Putamen (tissue), 1 donor: Measurements from ENCODE around the gene COPA.
A peak's percentile ranks its signal among the peaks of the same experiment; 100 is the strongest.
"Not testable (repeated sequence)": the region's sequence is repeated elsewhere in the genome, so short reads cannot be mapped to it uniquely, and the experiment has no call there.

Experiments used
- DNase-seq: peaks from one replicate; pipeline ENCODE4 v3.0.0-alpha.2; 2016; ENCODE audit warnings: low spot score

The COPA gene

GRCh38 chr1:160342953-160343869 is at the start of gene COPA, which contains the start of gene NCSTN:
Gene COPA, minus strand, starts transcription at chr1:160343250. Its CDS starts 80 bp downstream, at chr1:160343170.
Gene NCSTN, plus strand, starts transcription at chr1:160343383. Its CDS starts 14 bp downstream, at chr1:160343397.
- peak; percentile 93 for DNase-seq

GRCh38 chr1:160388406-160388805 is 45.4 kb upstream of the COPA start:
- not testable (repeated sequence) for DNase-seq

GRCh38 chr1:160384812-160385211 is 41.8 kb upstream of the COPA start:
- DNase-seq = not testable (repeated sequence)

- DNase-seq = no peak
Measured at GRCh38 chr1:160377585-160378206, 34.6 kb upstream of the COPA start.

- DNase-seq = peak; percentile 72
Measured at GRCh38 chr1:160376525-160377131, 33.6 kb upstream of the COPA start.

- DNase-seq = no peak
Measured at GRCh38 chr1:160375788-160376524, 32.9 kb upstream of the COPA start.

- no peak for DNase-seq
Measured at GRCh38 chr1:160374306-160375110, 31.5 kb upstream of the COPA start.

- no peak for DNase-seq
Measured at GRCh38 chr1:160373696-160374095, 30.6 kb upstream of the COPA start.

GRCh38 chr1:160371756-160372155 is 28.7 kb upstream of the COPA start:
- DNase-seq = no peak

GRCh38 chr1:160371346-160371631 is 28.2 kb upstream of the COPA start:
- no peak for DNase-seq

- no peak for DNase-seq
Measured at GRCh38 chr1:160370561-160371345, 27.7 kb upstream of the COPA start.

GRCh38 chr1:160369087-160369486 is 26.0 kb upstream of the COPA start:
- DNase-seq = no peak

- DNase-seq = no peak
Measured at GRCh38 chr1:160367934-160368923, 25.2 kb upstream of the COPA start.

GRCh38 chr1:160367516-160367900 is 24.5 kb upstream of the COPA start:
- DNase-seq = no peak

- DNase-seq = no peak
Measured at GRCh38 chr1:160366731-160367515, 23.9 kb upstream of the COPA start, which contains the start of gene NHLH1. Gene NHLH1, plus strand, starts transcription at chr1:160367071. Its CDS starts 3,661 bp downstream, at chr1:160370732.

GRCh38 chr1:160365325-160365724 is 22.3 kb upstream of the COPA start:
- no peak for DNase-seq

GRCh38 chr1:160363951-160364735 is 21.1 kb upstream of the COPA start:
- no peak for DNase-seq

GRCh38 chr1:160363010-160363409 is 20.0 kb upstream of the COPA start:
- no peak for DNase-seq
